ENCODE data around the gene MISFA. TPM values are rescaled to one million over a fixed set of nuclear protein-coding genes. Genes with fewer than 3 reads are reported as not detected.

Gene MISFA
- total and polyA plus RNA-seq, 9 of the 15 experiments (the other 6 are each of a cell fraction or from before 2014, with no cell fraction given): 1.6 to 6.3 (median 3.4) TPM

DNA sequence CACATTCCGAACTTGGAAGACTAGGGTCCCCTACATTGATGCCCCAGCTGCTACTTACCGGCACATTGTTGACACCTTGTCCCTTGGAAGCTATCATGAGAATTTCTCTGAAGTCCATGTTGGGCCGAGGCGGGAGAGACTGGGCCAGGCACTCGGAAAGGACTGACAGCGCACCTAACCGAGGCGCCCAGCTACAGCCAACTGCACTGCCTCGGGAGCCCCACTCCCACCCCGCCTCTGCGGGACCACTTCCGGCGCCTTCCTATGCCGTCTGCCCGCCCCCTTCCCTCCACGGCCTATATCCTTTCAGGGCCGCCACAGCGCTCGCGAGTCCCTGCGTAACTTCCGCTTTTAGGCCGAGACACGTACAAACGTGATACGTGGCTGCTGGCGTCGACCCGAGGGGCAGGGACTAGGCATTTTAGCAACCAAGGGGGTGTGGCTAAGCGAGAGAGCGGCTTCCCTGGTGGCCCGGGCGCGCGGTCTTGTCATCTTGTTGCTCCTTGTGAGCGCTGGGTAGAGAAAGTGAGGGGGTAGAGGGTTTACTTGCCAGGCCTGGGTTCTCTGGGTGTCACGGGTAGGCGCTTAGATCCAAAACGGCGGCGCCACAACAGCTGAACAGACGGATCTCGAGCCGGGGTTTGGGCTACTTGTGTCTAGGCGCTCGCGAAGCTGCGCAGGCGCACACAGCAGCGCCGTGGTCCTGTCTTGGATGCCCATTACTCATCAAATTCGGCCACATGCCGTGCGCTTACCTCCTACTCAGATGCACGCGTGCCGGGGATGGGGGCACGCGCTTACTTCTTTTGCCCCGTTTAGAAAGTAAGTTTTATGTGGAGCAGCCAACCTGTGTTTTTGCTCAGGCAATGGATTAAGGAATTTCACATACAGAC is 34.8 kb downstream of the MISFA start, which contains the start of gene SPTY2D1 (continued):
- TF ChIP-seq, protein P1, sequence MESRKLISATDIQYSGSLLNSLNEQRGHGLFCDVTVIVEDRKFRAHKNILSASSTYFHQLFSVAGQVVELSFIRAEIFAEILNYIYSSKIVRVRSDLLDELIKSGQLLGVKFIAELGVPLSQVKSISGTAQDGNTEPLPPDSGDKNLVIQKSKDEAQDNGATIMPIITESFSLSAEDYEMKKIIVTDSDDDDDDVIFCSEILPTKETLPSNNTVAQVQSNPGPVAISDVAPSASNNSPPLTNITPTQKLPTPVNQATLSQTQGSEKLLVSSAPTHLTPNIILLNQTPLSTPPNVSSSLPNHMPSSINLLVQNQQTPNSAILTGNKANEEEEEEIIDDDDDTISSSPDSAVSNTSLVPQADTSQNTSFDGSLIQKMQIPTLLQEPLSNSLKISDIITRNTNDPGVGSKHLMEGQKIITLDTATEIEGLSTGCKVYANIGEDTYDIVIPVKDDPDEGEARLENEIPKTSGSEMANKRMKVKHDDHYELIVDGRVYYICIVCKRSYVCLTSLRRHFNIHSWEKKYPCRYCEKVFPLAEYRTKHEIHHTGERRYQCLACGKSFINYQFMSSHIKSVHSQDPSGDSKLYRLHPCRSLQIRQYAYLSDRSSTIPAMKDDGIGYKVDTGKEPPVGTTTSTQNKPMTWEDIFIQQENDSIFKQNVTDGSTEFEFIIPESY (CRISPR knock-in tag; IDR thresholded peaks at IDR 0.05): 0 out of 2 replicates have a peak, but pooled peaks have one; percentile 19
- TF ChIP-seq FOXJ2 (tag; IDR thresholded peaks at IDR 0.05) (peak; percentile 39; the same call in 1 of the 2 replicates), C11orf30 (IDR thresholded peaks at IDR 0.05; ENCODE audit: low read depth) (peak; percentile 96), SMARCB1 (IDR thresholded peaks at IDR 0.05; ENCODE audit: insufficient read length, low read depth) (no peak), ELF1 (tag; IDR thresholded peaks at IDR 0.05) (peak; percentile 92), SAP30 (IDR thresholded peaks at IDR 0.05; ENCODE audit: borderline replicate concordance, insufficient read depth, low read depth, low read length, poor library complexity, severe bottlenecking) (peak; percentile 84), ARID1B (IDR thresholded peaks at IDR 0.05) (no peak), PML (IDR thresholded peaks at IDR 0.05; ENCODE audit: low read length) (peak; percentile 87), NBN (IDR thresholded peaks at IDR 0.05; ENCODE audit: low read depth) (peak; percentile 89; the same call in 1 of the 2 replicates), BRD9 (IDR thresholded peaks at IDR 0.05; ENCODE audit: low read depth, partially characterized antibody) (no peak), CSDE1 (IDR thresholded peaks at IDR 0.05) (peak in 1 of 2 experiments; percentile 65; a peak in 1 of 4 replicates), CHD1 (IDR thresholded peaks at IDR 0.05; ENCODE audit: low read length) (no peak), HIVEP1 (CRISPR knock-in tag; IDR thresholded peaks at IDR 0.05) (no peak), CREB1 (IDR thresholded peaks at IDR 0.05) (peak; percentile 98), CREB1 (CRISPR knock-in tag; IDR thresholded peaks at IDR 0.05) (peak; percentile 99), POLR3G (IDR thresholded peaks at IDR 0.05; ENCODE audit: extremely low read depth, insufficient read length, insufficient replicate concordance) (no peak), TBL1XR1 (IDR thresholded peaks at IDR 0.05; ENCODE audit: low read length in 2 of 2) (peak in 1 of 2 experiments; percentile 80; a peak in 2 of 4 replicates), POLR2A (conservative IDR thresholded peaks at IDR 0.05) (peak; percentile 97), NFYB (IDR thresholded peaks at IDR 0.05; ENCODE audit: extremely low read depth, insufficient read length) (peak; percentile 50), RBFOX2 (IDR thresholded peaks at IDR 0.05; ENCODE audit: low read depth, low read length) (peak; percentile 97)
- TF ChIP-seq, protein P2, sequence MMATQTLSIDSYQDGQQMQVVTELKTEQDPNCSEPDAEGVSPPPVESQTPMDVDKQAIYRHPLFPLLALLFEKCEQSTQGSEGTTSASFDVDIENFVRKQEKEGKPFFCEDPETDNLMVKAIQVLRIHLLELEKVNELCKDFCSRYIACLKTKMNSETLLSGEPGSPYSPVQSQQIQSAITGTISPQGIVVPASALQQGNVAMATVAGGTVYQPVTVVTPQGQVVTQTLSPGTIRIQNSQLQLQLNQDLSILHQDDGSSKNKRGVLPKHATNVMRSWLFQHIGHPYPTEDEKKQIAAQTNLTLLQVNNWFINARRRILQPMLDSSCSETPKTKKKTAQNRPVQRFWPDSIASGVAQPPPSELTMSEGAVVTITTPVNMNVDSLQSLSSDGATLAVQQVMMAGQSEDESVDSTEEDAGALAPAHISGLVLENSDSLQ (IDR thresholded peaks at IDR 0.05): peak; percentile 35; the same call in 1 of the 2 replicates
- TF ChIP-seq, protein P3, sequence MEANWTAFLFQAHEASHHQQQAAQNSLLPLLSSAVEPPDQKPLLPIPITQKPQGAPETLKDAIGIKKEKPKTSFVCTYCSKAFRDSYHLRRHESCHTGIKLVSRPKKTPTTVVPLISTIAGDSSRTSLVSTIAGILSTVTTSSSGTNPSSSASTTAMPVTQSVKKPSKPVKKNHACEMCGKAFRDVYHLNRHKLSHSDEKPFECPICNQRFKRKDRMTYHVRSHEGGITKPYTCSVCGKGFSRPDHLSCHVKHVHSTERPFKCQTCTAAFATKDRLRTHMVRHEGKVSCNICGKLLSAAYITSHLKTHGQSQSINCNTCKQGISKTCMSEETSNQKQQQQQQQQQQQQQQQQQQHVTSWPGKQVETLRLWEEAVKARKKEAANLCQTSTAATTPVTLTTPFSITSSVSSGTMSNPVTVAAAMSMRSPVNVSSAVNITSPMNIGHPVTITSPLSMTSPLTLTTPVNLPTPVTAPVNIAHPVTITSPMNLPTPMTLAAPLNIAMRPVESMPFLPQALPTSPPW (CRISPR knock-in tag; IDR thresholded peaks at IDR 0.05): peak; percentile 90
- TF ChIP-seq, protein P4, sequence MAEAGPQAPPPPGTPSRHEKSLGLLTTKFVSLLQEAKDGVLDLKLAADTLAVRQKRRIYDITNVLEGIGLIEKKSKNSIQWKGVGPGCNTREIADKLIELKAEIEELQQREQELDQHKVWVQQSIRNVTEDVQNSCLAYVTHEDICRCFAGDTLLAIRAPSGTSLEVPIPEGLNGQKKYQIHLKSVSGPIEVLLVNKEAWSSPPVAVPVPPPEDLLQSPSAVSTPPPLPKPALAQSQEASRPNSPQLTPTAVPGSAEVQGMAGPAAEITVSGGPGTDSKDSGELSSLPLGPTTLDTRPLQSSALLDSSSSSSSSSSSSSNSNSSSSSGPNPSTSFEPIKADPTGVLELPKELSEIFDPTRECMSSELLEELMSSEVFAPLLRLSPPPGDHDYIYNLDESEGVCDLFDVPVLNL (CRISPR knock-in tag; IDR thresholded peaks at IDR 0.05; ENCODE audit: low read depth): no peak
